Motor neuron (in vitro differentiated cells): ENCODE results near the gene MFSD8. TPM values are rescaled to one million over a fixed set of nuclear protein-coding genes. Genes with fewer than 3 reads are reported as not detected.
"Not testable (repeated sequence)": the region's sequence is repeated elsewhere in the genome, so short reads cannot be mapped to it uniquely, and the experiment has no call there.

Source experiments
- ATAC-seq, 8 experiments: fragments of 200-7000 bp; cut with Tn5 transposase; replicated peaks in 6 of 8; 2 replicates each; pipeline ENCODE4 v1.8.0; 2021; ENCODE audit warnings: mild to moderate bottlenecking in 8 of 8, moderate library complexity in 8 of 8
- H3K27ac ChIP-seq, 2 donors: fragments of 250-450 bp; sonication (Bioruptor Pico); 2 replicates each; pipeline ENCODE4 v1.9.0; 2021; ENCODE audit warnings: antibody characterized with exemption in 2 of 2, mild to moderate bottlenecking in 2 of 2, moderate library complexity in 1 of 2
- H3K4me1 ChIP-seq, 2 donors: fragments of 250-450 bp; sonication (Bioruptor Pico); replicated peaks in 1 of 2; 2 replicates each; pipeline ENCODE4 v1.6.1; 2021; ENCODE audit warnings: antibody characterized with exemption in 2 of 2, mild to moderate bottlenecking in 2 of 2, moderate library complexity in 1 of 2
- H3K4me3 ChIP-seq, 5 donors: fragments of 250-450 bp; sonication (Bioruptor Pico); 2 replicates each; pipeline ENCODE4 v1.9.0; 2021; ENCODE audit warnings: antibody characterized with exemption in 5 of 5, mild to moderate bottlenecking in 5 of 5, moderate library complexity in 4 of 5
- WGBS, 10 experiments: fragments of 450-650 bp; shearing (Covaris generic); methylation state at CpG; one replicate each; pipeline ENCODE4 v1.0.0; 2022; 5-methylcytosine and 5-hydroxymethylcytosine counted together
- in situ Hi-C, 9 experiments: fragments of 400-800 bp; cut with MboI; loops; one replicate each; pipeline ENCODE4 v1.15.0; 2021; ENCODE audit warnings: low sequenced_read_pairs in 9 of 9, low pct_unique_long_range_greater_than_20kb in 2 of 9; ENCODE audit not compliant: unreplicated experiment in 9 of 9
- total RNA-seq, 8 experiments: library from RNA; unstranded; fragments of 300-600 nt; gene quantifications; 2 replicates each; pipeline versions ENCODE4 v1.2.3 to v1.2.4, GENCODE V29; 2022

The MFSD8 gene, protein sequence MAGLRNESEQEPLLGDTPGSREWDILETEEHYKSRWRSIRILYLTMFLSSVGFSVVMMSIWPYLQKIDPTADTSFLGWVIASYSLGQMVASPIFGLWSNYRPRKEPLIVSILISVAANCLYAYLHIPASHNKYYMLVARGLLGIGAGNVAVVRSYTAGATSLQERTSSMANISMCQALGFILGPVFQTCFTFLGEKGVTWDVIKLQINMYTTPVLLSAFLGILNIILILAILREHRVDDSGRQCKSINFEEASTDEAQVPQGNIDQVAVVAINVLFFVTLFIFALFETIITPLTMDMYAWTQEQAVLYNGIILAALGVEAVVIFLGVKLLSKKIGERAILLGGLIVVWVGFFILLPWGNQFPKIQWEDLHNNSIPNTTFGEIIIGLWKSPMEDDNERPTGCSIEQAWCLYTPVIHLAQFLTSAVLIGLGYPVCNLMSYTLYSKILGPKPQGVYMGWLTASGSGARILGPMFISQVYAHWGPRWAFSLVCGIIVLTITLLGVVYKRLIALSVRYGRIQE
- 10 to 100 TPM in 7 of 8 experiments, 1 to 10 TPM in 1; 9.4 to 22.8 (median 16.9) TPM for total RNA-seq

DNA sequence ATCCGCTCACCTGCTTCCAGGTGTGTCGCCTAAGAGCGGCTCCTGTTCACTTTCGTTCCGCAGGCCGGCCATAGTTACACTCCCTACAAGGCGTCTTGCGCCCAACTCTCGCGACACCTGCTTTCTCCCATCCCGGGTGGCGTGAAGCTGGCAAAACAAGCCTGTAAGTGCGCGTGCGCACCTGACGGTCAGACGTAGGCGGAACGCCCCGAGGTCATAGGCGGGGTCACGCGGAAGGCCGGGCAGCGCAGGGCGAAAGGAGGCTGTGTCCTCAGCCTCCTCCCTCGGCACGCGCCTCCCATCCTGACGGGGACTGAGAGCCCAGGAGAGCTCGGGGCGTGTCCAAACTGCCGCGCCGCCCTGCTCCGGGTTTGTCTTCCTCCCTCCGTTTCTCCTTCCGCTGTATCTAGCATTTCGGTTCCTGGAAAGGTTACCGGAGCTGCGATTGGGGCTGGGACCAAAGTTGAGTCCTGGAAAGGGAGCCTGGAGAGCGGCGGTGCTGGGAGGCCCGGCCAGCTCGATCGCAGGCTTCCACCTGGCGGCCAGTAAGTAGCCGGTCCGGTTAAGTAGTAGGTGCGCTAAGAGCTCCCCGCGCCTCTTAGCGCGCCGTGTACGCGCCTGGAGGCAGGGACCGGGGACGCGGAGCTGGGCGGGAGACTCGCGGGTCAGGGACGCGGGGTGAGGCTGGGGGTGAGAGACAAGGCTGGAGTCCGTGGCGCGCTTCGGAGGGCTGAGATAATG lies at the start of gene MFSD8, which contains the start of gene ABHD18:
Gene MFSD8 (minus strand): TSS at position 112 of the 741 bp plus-strand sequence. CDS start 40 bp downstream, at position 72.
Gene ABHD18 (plus strand): TSS at position 345 of the 741 bp plus-strand sequence. CDS start 17,550 bp downstream, outside the sequence.
- peak within 1 kb of the TSS; percentile 66 to 94 (median 74) for H3K4me3 ChIP-seq
- H3K27ac ChIP-seq = peak within 1 kb of the TSS; percentile 75 to 88
- WGBS, 10 experiments = 0% methylated on average over 3 to 15 of the region's 69 CpGs; no CpG with 5 or more reads in 5 of the 10 experiments
- H3K4me1 ChIP-seq = peaks cover 4 to 7% of the 10 kb centered on the region in 2 donors
- peak; percentile 92 to 94 (median 93) for ATAC-seq
- in situ Hi-C loops = no loop called here

DNA sequence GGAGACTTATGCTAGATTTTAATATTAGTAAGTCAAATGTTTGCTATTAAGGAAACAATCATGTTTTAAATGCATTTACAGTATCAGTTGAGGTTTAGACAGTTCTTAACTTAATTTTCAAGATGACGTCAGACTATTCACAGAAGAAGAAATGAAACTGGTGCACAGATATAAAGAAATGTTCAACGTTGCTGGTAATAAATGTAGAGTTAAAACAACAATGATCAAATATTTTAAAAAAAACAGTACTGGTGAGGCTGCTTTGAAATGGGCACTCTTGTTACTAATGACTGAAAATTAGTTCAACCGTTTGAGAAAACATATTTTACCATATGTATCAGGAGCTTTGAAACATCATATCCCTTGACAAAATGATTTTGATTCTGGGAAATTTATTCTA lies 44.5 kb upstream of the MFSD8 start:
- no peak overlapping the region for H3K4me3 ChIP-seq
- WGBS, 10 experiments = 53 to 100% (median 90%) methylated on average over 1 to 3 of the region's 3 CpGs
- ATAC-seq = no peak
- in situ Hi-C loops = no loop called here
- no peaks in the 10 kb centered on the region for H3K4me1 ChIP-seq
- no peak overlapping the region for H3K27ac ChIP-seq

DNA sequence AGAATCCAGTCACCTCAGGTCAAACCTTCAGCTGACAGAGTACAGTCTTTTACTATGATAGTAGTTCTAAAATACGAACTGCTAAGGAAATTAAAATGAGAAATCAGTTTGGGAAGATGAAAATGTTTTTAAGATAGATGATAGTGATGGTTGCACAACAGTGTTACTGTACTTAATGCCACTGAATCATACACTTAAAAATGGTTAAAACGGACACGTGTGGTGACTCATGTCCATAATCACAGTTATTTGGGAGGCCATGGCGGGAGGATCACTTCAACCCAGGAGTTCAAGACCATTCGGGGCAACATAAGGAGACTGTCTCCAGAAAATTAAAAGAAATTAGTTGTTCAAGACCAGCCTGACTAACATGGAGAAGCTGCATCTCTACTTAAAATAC lies 41.6 kb upstream of the MFSD8 start:
- no peak for ATAC-seq
- H3K4me1 ChIP-seq = no peaks in the 10 kb centered on the region
- H3K27ac ChIP-seq = no peak overlapping the region
- WGBS, 10 experiments = 80 to 100% (median 96%) methylated on average over 1 to 5 of the region's 5 CpGs; no CpG with 5 or more reads in 3 of the 10 experiments
- in situ Hi-C loops = no loop called here
- no peak overlapping the region for H3K4me3 ChIP-seq

DNA sequence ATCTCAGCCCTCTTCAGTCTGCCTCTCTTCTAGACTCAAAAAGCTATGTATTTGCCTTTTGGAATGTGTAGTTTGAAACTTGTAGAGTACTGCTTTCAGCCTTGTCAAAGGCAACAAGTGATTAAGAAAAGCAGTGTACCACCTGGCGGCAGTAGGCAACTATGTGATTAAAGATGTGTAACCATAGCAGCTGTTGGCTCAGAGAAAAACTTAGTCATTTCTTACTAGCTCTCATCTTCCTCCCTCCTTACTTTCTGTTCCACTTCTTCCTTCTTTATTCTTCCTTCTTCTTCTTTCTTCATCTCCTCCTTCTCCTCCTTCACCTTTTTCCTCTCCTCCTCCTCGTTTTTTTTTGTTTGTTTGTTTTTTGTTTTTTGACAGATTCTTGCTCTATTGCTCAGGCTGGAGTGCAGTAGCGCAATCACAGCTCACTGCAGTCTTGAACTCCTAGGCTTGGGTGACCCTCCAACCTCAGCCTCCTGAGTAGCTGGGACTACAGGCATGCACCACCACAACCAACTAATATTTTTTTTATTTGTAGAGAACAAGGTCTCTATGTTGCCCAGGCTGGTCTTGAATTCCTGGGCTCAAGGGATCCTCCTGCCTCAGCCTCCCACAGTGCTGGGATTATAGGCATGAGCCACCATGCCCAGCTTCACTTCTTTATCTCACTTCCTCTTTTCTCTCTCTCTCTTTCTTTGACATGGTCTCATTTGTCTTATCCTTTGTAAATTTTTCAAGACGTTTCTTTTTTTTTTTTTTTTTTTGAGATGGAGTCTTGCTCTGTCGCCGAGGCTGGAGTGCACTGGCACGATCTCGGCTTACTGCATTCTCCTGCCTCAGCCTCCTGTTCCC lies 32.8 kb upstream of the MFSD8 start:
- no peaks in the 10 kb centered on the region for H3K4me1 ChIP-seq
- in situ Hi-C loops = no loop called here
- H3K27ac ChIP-seq = no peak overlapping the region
- no peak overlapping the region for H3K4me3 ChIP-seq
- 71 to 95% (median 84%) methylated on average over 2 to 8 of the region's 8 CpGs for WGBS, 10 experiments
- peak in 2 of 8 experiments; percentile 27 to 45 for ATAC-seq

DNA sequence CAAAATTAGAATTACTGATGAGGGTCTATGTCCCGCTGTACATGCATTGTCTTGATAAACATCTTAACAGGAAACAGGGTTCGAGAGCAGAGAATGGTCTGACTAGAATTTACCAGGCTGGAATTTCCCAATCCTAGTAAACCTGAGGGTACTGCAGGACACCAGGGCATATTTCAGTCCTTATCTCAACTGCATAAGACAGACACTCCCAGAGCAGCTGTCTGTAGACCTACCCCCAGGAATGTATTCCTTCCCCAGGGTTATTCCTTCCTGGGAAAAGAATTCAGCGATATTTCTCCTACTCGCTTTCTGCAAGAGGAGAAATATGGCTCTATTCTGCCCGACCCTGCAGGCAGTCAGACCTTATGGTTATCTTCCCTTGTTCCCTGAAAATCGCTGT lies 31.5 kb upstream of the MFSD8 start:
- 80 to 100% (median 96%) methylated on average over 1 to 6 of the region's 6 CpGs; no CpG with 5 or more reads in 1 of the 10 experiments for whole genome bisulfite sequencing, 10 experiments
- in situ Hi-C loops, H3K4me1 ChIP-seq, ATAC-seq, H3K27ac ChIP-seq, H3K4me3 ChIP-seq: not testable (repeated sequence)

DNA sequence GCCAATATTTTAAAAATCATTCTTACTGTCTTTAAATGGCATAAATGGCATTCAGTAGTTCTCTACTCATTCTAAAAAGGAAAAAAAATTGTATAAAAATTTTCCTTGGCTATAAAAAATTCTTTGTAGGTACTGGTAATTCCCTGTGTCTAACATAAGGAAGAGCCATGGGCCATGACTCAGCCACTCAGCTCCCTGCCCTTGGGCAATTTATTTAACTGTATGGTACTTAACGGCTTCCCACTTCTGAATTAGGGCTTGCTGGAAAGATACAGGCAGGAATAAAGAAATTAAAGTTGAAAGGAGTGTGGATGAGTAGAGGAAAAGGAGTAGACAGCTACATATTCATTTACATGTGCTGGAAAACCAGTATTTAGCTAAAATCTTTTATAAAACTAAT lies 30.8 kb upstream of the MFSD8 start:
- peak in 3 of 8 experiments; percentile 81 to 93 (median 91) for ATAC-seq
- H3K4me1 ChIP-seq = no peaks in the 10 kb centered on the region
- no peak overlapping the region for H3K4me3 ChIP-seq
- 0 to 100% (median 67%) methylated on average over 1 of the region's 1 CpG; no CpG with 5 or more reads in 4 of the 10 experiments for WGBS, 10 experiments
- in situ Hi-C loops = no loop called here
- H3K27ac ChIP-seq = no peak overlapping the region

DNA sequence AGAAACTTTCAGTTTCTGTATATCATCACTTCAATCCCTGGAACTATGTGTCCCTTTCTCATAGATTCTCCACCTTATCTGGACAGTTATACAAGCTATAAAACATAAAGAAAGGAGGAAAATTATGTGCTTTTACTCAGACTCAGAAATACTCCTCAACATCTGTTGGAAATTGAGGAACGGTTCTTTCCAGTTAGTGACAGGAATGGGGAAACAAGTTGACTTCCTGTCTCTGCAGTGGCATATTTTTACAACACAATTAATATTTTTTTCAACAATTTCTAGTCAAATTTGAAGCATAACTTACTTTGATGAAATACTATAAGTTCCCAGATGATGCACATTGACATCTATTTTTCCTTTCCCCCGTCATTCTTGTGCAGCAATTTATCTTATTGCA lies 28.2 kb upstream of the MFSD8 start:
- Histone ChIP-seq H3K4me3 (no peak overlapping the region), H3K4me1 (no peaks in the 10 kb centered on the region), H3K27ac (no peak overlapping the region)
- 19 to 100% (median 91%) methylated on average over 1 to 2 of the region's 2 CpGs; no CpG with 5 or more reads in 1 of the 10 experiments for WGBS, 10 experiments
- in situ Hi-C loops = no loop called here
- no peak for ATAC-seq

DNA sequence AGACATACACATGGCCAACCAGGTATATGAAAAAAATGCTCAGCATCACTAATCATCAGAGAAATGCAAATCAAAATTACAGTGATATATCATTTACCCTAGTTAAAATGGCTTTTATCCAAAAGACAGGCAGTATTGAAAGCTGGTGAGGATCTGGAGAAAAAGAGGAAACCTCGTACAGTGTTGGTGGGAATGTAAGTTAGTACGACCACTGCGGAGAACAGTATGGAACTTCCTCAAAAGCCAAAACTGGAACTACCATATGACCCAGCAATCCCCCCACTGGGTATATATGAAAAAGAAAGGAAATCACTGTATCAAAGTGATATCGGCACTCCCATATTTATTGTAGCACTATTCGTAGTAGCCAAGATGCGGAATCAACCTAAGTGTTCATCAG lies 23.7 kb upstream of the MFSD8 start:
- H3K27ac ChIP-seq = no peak overlapping the region
- no peaks in the 10 kb centered on the region for H3K4me1 ChIP-seq
- in situ Hi-C loops = no loop called here
- H3K4me3 ChIP-seq = no peak overlapping the region
- WGBS, 10 experiments = 93 to 100% (median 97%) methylated on average over 1 to 6 of the region's 6 CpGs; no CpG with 5 or more reads in 2 of the 10 experiments
- ATAC-seq = no peak

DNA sequence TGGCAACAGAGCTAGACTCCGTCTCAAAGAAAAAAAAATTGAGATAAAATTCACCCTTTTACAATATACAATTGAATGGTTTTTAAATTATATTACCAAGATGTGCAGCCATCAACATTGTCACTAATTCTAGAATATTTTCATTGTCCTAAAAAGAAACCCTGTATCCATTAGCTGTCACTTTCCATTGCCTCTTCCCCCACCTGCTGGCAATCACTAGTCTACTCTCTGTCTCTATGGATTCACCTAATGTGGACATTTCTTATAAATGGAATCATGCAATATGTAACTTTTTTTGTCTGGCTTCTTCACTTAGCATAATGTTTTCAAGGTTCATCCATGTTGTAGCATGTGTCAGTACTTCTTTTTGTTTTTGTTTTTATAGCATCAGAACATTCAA lies 21.0 kb upstream of the MFSD8 start:
- H3K4me1 ChIP-seq = no peaks in the 10 kb centered on the region
- H3K4me3 ChIP-seq = no peak overlapping the region
- ATAC-seq = no peak
- in situ Hi-C loops = no loop called here
- 67 to 100% (median 88%) methylated on average over 1 of the region's 1 CpG; no CpG with 5 or more reads in 3 of the 10 experiments for WGBS, 10 experiments
- no peak overlapping the region for H3K27ac ChIP-seq

DNA sequence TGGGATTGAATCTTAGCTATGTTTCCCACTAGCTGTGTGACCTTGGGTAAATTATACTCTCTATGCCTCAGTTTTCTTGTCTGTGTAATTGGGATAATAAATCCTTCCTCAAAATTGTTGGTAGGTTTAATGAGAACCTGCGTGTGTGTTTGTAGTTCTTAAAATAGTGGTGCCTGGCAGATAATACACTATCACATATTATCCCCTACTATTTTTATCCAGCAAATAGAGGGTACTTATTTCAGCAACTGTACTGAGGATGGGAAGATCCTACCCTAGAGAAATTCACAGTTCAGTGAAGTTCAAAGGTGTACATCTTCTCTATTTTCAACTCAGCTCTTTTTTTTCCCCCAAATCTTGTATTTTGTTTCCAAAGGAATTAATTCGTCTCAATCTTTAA lies 17.5 kb upstream of the MFSD8 start:
- 90 to 100% (median 97%) methylated on average over 1 to 2 of the region's 2 CpGs for WGBS, 10 experiments
- Histone ChIP-seq H3K27ac (no peak overlapping the region), H3K4me1 (no peaks in the 10 kb centered on the region), H3K4me3 (no peak overlapping the region)
- ATAC-seq = no peak
- in situ Hi-C loops = no loop called here

DNA sequence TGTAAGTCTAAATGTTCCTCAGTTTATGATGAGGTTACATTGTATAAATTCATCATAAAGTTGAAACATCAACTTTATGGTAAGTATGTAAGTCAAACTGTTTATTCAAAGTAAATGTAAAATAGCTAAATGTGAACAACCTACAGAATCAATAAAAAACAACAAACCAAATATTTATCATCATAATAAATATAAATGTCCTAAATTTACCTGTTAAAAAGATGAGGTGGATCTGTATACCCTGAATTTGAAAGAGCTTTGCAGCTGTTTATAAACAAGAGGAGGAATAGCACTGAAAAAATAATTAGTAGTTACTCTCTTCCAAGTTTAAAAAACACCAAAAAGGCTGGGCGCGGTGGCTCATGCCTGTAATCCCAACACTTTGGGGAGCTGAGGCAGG lies 14.0 kb upstream of the MFSD8 start:
- in situ Hi-C loops = no loop called here
- 80 to 100% (median 100%) methylated on average over 1 to 2 of the region's 2 CpGs; no CpG with 5 or more reads in 3 of the 10 experiments for WGBS, 10 experiments
- Histone ChIP-seq H3K4me1 (no peaks in the 10 kb centered on the region), H3K4me3 (no peak overlapping the region), H3K27ac (no peak overlapping the region)
- ATAC-seq = no peak

DNA sequence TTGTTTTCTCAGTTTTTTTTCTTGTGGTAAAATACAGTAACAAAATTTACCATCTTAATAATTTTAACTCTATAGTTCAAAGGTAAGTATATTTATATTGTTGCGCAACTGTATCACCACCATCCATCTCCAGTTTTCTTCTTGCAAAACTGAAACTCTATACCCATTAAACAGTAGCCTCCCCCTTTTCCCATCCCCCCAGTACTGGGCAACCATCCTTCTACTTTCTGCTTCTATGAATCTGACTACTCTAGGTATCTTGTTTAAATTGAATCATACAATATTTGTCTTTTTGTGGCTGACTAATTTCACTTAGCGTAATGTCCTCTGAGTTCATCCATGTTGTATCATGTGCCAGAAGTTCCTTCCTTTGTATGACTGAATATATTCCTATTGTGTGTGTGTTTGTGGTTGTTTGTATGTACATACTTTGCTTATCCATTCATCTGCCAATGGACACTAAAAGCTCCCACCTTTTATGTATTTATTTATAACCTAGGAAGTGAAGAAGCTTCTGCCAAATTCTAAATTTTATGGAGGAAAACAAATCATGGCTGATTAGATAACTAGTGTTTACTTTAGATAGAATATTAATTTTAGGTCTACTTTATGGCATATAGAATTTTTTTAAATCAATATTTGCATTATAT lies 10.3 kb upstream of the MFSD8 start:
- no peak for ATAC-seq
- no peak overlapping the region for H3K4me3 ChIP-seq
- in situ Hi-C loops = no loop called here
- H3K4me1 ChIP-seq = no peaks in the 10 kb centered on the region
- 100% methylated on average over 1 to 2 of the region's 2 CpGs for WGBS, 10 experiments
- no peak overlapping the region for H3K27ac ChIP-seq
